Ovary (tissue), 9 donors: ENCODE data around the gene RPP25L. TPM values are rescaled to one million over a fixed set of nuclear protein-coding genes. Genes with fewer than 3 reads are reported as not detected.

ENCODE experiments used
- DNase-seq, 5 donors: peaks; one replicate each; pipeline ENCODE4 v3.0.0-alpha.2; 2019 to 2020
- H3K27ac ChIP-seq, 2 donors: fragments of 200-600 bp; one replicate each; pipeline versions ENCODE4 v1.5.1 to v1.8.0; 2019 to 2022
- H3K27me3 ChIP-seq: fragments of 200-600 bp; one replicate; pipeline ENCODE4 v1.8.0; 2022
- H3K36me3 ChIP-seq: fragments of 200-600 bp; sonication (generic); one replicate; pipeline ENCODE4 v1.5.1; 2019
- H3K4me1 ChIP-seq: one replicate; pipeline ENCODE4 v1.8.1; 2013; ENCODE audit warnings: mild to moderate bottlenecking, moderate library complexity; ENCODE audit not compliant: insufficient read depth
- H3K4me3 ChIP-seq: fragments of 200-600 bp; sonication (generic); one replicate; pipeline ENCODE4 v1.5.1; 2017
- H3K9me3 ChIP-seq, 2 donors: fragments of 200-600 bp in 1 of 2; sonication (generic) in 1 of 2; one replicate each; pipeline versions ENCODE4 v1.5.1 to v1.8.1; 2013 to 2019; ENCODE audit warnings: mild to moderate bottlenecking in 1 of 2, moderate library complexity in 1 of 2
- EP300 ChIP-seq: sonication (generic); formaldehyde crosslinking; IDR thresholded peaks from one replicate; pipeline ENCODE4 v1.6.1; 2017; ENCODE audit warnings: antibody characterized with exemption
- POLR2A ChIP-seq: fragments of 450-650 bp; IDR thresholded peaks from one replicate; pipeline ENCODE4 v1.6.1; 2017; ENCODE audit warnings: antibody characterized with exemption, mild to moderate bottlenecking, moderate library complexity
- WGBS, 3 donors: extraction: QIAGEN DNeasy Blood & Tissue Kit in 1 of 3; methylation state at CpG; one replicate each; pipeline versions ENCODE4 v1.1.5 to v1.1.7; 2013 to 2017; 5-methylcytosine and 5-hydroxymethylcytosine counted together
- intact Hi-C, 4 donors: fragments of 100-400 bp; cut with DNase I; formaldehyde crosslinking; loops; one replicate each; pipeline versions ENCODE4 v1.11.0 to v1.15.1; 2022 to 2023
- polyA plus RNA-seq, 2 donors: library from polyadenylated mRNA; stranded (reverse); fragments of 200-250 nt in 1 of 2; fragments of 350-450 nt in 1 of 2; fragmentation: Illumina TruSeq in 1 of 2; extraction: RNeasy Lipid Tissue Mini Kit (QIAGEN cat#74804) in 1 of 2; gene quantifications; one replicate each; pipeline ENCODE4 v1.2.3, GENCODE V29; 2013 to 2014
- total RNA-seq, 7 donors: library from RNA; depleted of rRNA in 2 of 7; stranded (reverse); fragments of >200 nt in 2 of 7; fragmentation: NEBNext Ultra II Directional in 3 of 7; extraction: Animal tissue kit (Norgen Biotek cat#: 25700) in 3 of 7; gene quantifications; one replicate each; pipeline versions ENCODE4 v1.1.0 to v1.2.4, GENCODE V29; 2016 to 2023
- TF ChIP-seq, protein P1 (sequence below), 3 donors: fragments of 450-650 bp in 2 of 3; fragments of 200-600 bp in 1 of 3; IDR thresholded peaks; one replicate each; pipeline versions ENCODE4 v1.5.1 to v1.8.0; 2016 to 2022; ENCODE audit warnings: antibody characterized with exemption in 3 of 3, mild to moderate bottlenecking in 1 of 3
- donor health status: DM: no; HTN: no; CAD: no; lungs with moderate emphysema.
- donor health status: DM: no; HTN: no; CAD: no.
- donor health status: Bipolar disorder and iron deficiency.
- donor health status: DM: yes; HTN: yes; CAD: no.
- donor health status: DM: no; HTN: no; CAD: no.
- donor health status: DM: yes; HTN: yes; CAD: no.

Gene RPP25L
- total and polyA plus RNA-seq, 9 donors: 5.4 to 28.8 (median 20.6) TPM

DNA sequence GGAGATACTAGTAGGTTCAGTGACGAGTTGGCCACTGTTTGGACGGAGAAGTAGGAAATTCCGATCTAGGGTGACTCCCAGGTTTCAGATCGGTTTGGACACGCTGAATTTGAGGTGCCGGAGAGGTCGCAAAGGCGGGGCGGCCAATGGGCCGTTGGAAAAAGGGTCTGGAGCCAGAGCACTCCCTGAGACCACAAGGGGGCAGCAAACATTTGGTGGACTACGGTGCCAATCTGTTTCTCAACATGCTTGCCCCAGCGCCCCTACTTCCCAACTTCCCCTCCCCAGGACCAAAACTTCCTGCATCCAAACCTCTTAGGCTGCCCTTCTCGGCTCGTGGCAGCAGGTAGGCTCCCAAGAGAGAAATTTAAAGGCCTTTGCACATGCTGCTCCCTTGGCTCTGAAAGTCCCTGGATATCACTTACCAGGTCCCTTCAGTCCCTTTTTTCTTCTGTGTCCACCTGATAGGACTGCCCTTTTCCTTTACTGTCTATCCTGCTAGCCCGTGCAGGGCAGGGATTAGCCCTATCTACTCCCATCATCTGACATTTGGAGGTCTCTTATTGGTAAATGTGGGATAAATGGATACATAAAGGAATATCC, 992 bp upstream of the RPP25L start:
- intact Hi-C loops: no loop called here
- peak; percentile 69 to 84 (median 79) for DNase-seq
- H3K27ac ChIP-seq: no peak overlapping the region

DNA sequence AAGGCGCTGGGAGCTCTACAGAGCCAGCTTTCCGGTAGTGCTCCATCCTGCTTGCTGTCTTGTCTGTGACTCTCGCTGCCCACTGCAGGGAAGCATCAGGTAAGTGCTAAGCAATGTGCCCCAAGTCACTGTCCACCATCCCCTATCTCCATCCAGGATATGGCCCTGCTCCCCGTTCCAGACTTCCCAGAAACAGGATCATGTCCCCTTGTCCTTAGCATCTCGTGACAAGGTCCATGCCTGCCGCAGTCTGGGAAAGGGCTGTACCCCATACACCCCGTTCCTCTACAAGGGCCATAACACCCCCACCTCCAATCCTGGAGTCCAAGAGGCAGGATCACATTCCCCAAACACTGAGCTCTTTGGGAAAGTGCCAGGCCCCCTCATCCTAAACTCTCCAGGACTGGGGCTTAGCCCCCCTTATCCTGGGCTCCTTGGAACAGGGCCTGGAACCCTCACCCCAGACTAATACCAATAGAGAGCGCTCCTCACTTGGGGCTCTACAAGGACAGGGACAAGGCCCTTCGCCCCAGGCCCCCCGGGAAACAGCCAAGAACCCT, 566 bp downstream of the RPP25L start:
- no peaks in the 10 kb centered on the region for H3K36me3 ChIP-seq
- intact Hi-C loops: no loop called here
- DNase-seq: peak; percentile 40 to 71 (median 59)
- H3K9me3 ChIP-seq: no peaks in the 10 kb centered on the region
- H3K4me3 ChIP-seq: peak overlapping the region; percentile 64
- H3K27ac ChIP-seq: peak overlapping the region; percentile 61 to 82
- H3K27me3 ChIP-seq: no peaks in the 10 kb centered on the region
- WGBS, 3 donors: 48 to 56% (median 49%) methylated on average over 10 of the region's 10 CpGs
- H3K4me1 ChIP-seq: peaks cover 9% of the 10 kb centered on the region
- TF ChIP-seq EP300: no peak
- TF ChIP-seq, protein P1, sequence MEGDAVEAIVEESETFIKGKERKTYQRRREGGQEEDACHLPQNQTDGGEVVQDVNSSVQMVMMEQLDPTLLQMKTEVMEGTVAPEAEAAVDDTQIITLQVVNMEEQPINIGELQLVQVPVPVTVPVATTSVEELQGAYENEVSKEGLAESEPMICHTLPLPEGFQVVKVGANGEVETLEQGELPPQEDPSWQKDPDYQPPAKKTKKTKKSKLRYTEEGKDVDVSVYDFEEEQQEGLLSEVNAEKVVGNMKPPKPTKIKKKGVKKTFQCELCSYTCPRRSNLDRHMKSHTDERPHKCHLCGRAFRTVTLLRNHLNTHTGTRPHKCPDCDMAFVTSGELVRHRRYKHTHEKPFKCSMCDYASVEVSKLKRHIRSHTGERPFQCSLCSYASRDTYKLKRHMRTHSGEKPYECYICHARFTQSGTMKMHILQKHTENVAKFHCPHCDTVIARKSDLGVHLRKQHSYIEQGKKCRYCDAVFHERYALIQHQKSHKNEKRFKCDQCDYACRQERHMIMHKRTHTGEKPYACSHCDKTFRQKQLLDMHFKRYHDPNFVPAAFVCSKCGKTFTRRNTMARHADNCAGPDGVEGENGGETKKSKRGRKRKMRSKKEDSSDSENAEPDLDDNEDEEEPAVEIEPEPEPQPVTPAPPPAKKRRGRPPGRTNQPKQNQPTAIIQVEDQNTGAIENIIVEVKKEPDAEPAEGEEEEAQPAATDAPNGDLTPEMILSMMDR (IDR thresholded peaks at IDR 0.05): no peak
- TF ChIP-seq POLR2A: no peak

More for the DNA sequence above, 992 bp upstream of the RPP25L start:
- H3K36me3 ChIP-seq: no peaks in the 10 kb centered on the region
- TF ChIP-seq POLR2A: no peak
- TF ChIP-seq, protein P1 (IDR thresholded peaks at IDR 0.05): peak; percentile 64 to 80 (median 68)
- WGBS, 3 donors: 2 to 4% (median 3%) methylated on average over 15 of the region's 15 CpGs
- no peaks in the 10 kb centered on the region for H3K27me3 ChIP-seq
- no peaks in the 10 kb centered on the region for H3K9me3 ChIP-seq
- peaks cover 9% of the 10 kb centered on the region for H3K4me1 ChIP-seq
- peak overlapping the region; percentile 64 for H3K4me3 ChIP-seq

DNA sequence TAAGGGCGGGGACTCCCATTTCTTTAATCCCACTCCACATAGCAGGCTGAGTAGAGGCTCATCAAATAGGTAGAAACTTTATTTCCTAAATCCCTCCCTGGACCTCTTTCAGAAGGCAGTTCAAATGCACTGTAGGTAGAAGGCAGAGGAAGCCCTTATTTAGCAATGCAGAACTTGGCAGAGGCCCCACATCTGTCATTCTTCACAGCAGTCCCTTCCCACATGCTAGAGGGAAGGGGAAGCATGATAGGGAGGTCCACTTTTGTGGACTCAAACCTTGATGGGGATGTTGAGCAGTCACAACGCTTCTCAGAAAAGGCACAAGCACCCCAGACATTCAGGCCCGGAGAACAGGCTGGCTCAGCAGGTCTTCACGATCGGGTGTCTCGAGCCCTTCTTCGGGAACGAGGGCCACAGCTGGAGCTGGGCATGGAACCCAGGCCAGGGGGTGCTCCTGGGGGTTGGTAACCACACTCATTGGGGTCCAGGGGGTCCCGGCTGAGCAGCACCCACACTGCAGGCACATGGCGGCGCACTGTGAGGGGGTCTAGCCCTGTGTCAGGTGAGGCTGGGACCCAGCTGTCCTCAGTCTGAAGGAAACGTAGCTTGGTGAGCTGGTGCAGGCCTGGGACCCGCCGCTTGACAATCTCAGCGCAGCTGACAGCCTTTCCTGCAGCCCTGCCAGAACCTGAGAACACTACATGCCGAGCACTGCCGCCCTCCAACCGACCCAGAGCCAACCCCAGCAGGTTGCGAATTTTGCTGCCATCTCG, 1.3 kb downstream of the RPP25L start:
- TF ChIP-seq EP300: no peak
- TF ChIP-seq, protein P1 (IDR thresholded peaks at IDR 0.05): no peak
- no peak for TF ChIP-seq POLR2A
- no peak overlapping the region for H3K4me3 ChIP-seq
- H3K4me1 ChIP-seq: peaks cover 9% of the 10 kb centered on the region
- H3K27me3 ChIP-seq: no peaks in the 10 kb centered on the region
- intact Hi-C loops: no loop called here
- DNase-seq: peak in 2 of 5 donors; percentile 30 to 39
- H3K9me3 ChIP-seq: no peaks in the 10 kb centered on the region
- H3K27ac ChIP-seq: no peak overlapping the region
- 92 to 94% (median 93%) methylated on average over 20 of the region's 20 CpGs for WGBS, 3 donors
- no peaks in the 10 kb centered on the region for H3K36me3 ChIP-seq

DNA sequence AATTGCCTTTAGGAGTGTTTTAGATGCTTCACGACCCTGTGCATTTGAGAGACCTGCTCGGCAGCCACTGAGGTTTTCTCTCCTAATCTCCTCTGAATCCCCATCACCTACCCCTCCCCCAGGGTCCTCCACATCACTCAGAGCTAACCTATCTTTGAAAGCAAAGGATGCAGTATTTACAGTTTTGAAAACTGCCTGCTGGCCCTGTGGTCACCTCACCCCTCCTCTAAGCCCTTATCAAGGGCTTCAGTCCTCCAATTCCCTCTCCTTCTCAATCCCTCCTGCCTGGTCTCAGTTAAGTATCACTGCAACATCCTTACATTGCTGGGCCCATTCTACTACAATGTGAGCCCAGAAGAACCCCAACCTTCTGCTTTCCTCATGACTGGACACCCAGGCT, 4.6 kb downstream of the RPP25L start:
- Histone ChIP-seq H3K27me3 (no peaks in the 10 kb centered on the region), H3K4me1 (peaks cover 7% of the 10 kb centered on the region), H3K27ac (no peak overlapping the region), H3K4me3 (no peak overlapping the region), H3K36me3 (no peaks in the 10 kb centered on the region), H3K9me3 (no peaks in the 10 kb centered on the region)
- intact Hi-C loops: loop anchor here in 3 of 4 donors (10.0 kb wide), 2 partner anchors 203 to 273 kb away; no protein-coding TSS in a partner anchor
- WGBS, 3 donors: 30 to 39% (median 35%) methylated on average over 2 of the region's 2 CpGs
- TF ChIP-seq EP300 (no peak), POLR2A (no peak)
- TF ChIP-seq, protein P1 (IDR thresholded peaks at IDR 0.05): no peak
- no peak for DNase-seq
